GM23248 (cell line): ENCODE results near the gene ZNF761. TPM values are rescaled to one million over a fixed set of nuclear protein-coding genes. Genes with fewer than 3 reads are reported as not detected.
"Not testable (repeated sequence)": the region's sequence is repeated elsewhere in the genome, so short reads cannot be mapped to it uniquely, and the experiment has no call there.

ENCODE experiments used
- DNase-seq: peaks from one replicate; pipeline ENCODE4 v3.0.0-alpha.2; 2015
- H2AFZ ChIP-seq: fragments of 200-600 bp; sonication (generic); 2 replicates; pipeline ENCODE4 v1.6.1; 2016; ENCODE audit warnings: antibody characterized with exemption
- H3F3A ChIP-seq: fragments of 200-600 bp; sonication (generic); 2 replicates; pipeline ENCODE4 v1.6.1; 2016; ENCODE audit warnings: mild to moderate bottlenecking, antibody characterized with exemption, mixed run types; ENCODE audit not compliant: insufficient read depth
- H3K27ac ChIP-seq: fragments of 200-600 bp; sonication (generic); 2 replicates; pipeline ENCODE4 v1.5.1; 2016; ENCODE audit warnings: mild to moderate bottlenecking
- H3K27me3 ChIP-seq: fragments of 200-600 bp; sonication (generic); replicated peaks from 2 replicates; pipeline ENCODE4 v1.6.1; 2016; ENCODE audit warnings: mild to moderate bottlenecking; ENCODE audit not compliant: insufficient read depth
- H3K36me3 ChIP-seq: fragments of 200-600 bp; sonication (generic); 2 replicates; pipeline ENCODE4 v1.6.1; 2016; ENCODE audit warnings: low read depth, mild to moderate bottlenecking
- H3K4me1 ChIP-seq: fragments of 200-600 bp; sonication (generic); 2 replicates; pipeline ENCODE4 v1.6.1; 2016; ENCODE audit warnings: mild to moderate bottlenecking; ENCODE audit not compliant: insufficient read depth
- H3K4me2 ChIP-seq: fragments of 200-600 bp; sonication (generic); one replicate; pipeline ENCODE4 v1.6.1; 2016; ENCODE audit warnings: mild to moderate bottlenecking; ENCODE audit not compliant: unreplicated experiment
- H3K4me3 ChIP-seq: fragments of 200-600 bp; sonication (generic); 2 replicates; pipeline ENCODE4 v1.5.1; 2016; ENCODE audit warnings: mild to moderate bottlenecking
- H3K79me2 ChIP-seq: fragments of 200-600 bp; sonication (generic); 2 replicates; pipeline ENCODE4 v1.6.1; 2016; ENCODE audit warnings: mild to moderate bottlenecking; ENCODE audit not compliant: insufficient read depth
- H3K9ac ChIP-seq: fragments of 200-600 bp; sonication (generic); 2 replicates; pipeline ENCODE4 v1.6.1; 2016; ENCODE audit warnings: mild to moderate bottlenecking
- H3K9me2 ChIP-seq: fragments of 200-600 bp; sonication (generic); 2 replicates; pipeline ENCODE4 v1.6.1; 2016; ENCODE audit warnings: mixed run types, mild to moderate bottlenecking, moderate library complexity; ENCODE audit not compliant: insufficient read depth
- H3K9me3 ChIP-seq: fragments of 200-600 bp; sonication (generic); one replicate; pipeline ENCODE4 v1.6.1; 2017; ENCODE audit warnings: low read depth
- H4K20me1 ChIP-seq: fragments of 200-600 bp; sonication (generic); 2 replicates; pipeline ENCODE4 v1.6.0; 2016; ENCODE audit not compliant: insufficient read depth
- EZH2 ChIP-seq: fragments of 200-600 bp; sonication (generic); IDR thresholded peaks from 2 replicates; pipeline ENCODE4 v1.6.1; 2018; ENCODE audit warnings: antibody characterized with exemption, mild to moderate bottlenecking; ENCODE audit not compliant: insufficient read depth, poor library complexity, severe bottlenecking
- EZH2phosphoT487 ChIP-seq: fragments of 200-600 bp; sonication (generic); IDR thresholded peaks from 2 replicates; pipeline ENCODE4 v1.6.1; 2018; ENCODE audit warnings: antibody characterized with exemption, moderate library complexity, mild to moderate bottlenecking, low read depth; ENCODE audit not compliant: insufficient read depth
- WGBS, 2 experiments: methylation state at CpG; one replicate each; pipeline ENCODE4 v1.1.6; 2015 to 2017; ENCODE audit warnings: low lambda C conversion rate in 2 of 2, low coverage in 1 of 2; ENCODE audit errors: missing lambda C conversion rate in 2 of 2; 5-methylcytosine and 5-hydroxymethylcytosine counted together
- in situ Hi-C: fragments of 300-500 bp; cut with MboI; formaldehyde crosslinking; loops from 2 replicates; pipeline ENCODE4 v1.15.0; 2020
- polyA plus RNA-seq: library from polyadenylated mRNA; unstranded; fragments of >200 nt; fragmentation: Nextera tagmentation; extraction: Ambion mirVana; gene quantifications from 2 replicates; pipeline ENCODE4 v1.2.1, GENCODE V29; 2016
- total RNA-seq: library from RNA; depleted of rRNA; stranded (reverse); fragments of >200 nt; shearing (Covaris generic); gene quantifications from 2 replicates; pipeline ENCODE4 v1.2.3, GENCODE V29; 2014

Gene ZNF761
- total and polyA plus RNA-seq, 2 experiments from 2014 or later, result 5.7 to 12.2 TPM

GRCh38 chr19:53422551-53422950, 9.2 kb upstream of the ZNF761 start:
- H3K9me2 ChIP-seq, result no peaks in the 10 kb centered on the region
- TF ChIP-seq EZH2phosphoT487 (no peak), EZH2 (no peak)
- no peaks in the 10 kb centered on the region for H3F3A ChIP-seq
- H3K27ac ChIP-seq, result no peak overlapping the region
- H2AFZ ChIP-seq, result no peak overlapping the region
- 84 to 87% methylated on average over 5 of the region's 5 CpGs for WGBS, 2 experiments
- H3K4me1 ChIP-seq, result no peaks in the 10 kb centered on the region
- no peaks in the 10 kb centered on the region for H3K79me2 ChIP-seq
- DNase-seq, result no peak
- no peaks in the 10 kb centered on the region for H3K9me3 ChIP-seq
- H3K36me3 ChIP-seq, result no peaks in the 10 kb centered on the region
- H3K4me2 ChIP-seq, result no peak overlapping the region
- H4K20me1 ChIP-seq, result no peaks in the 10 kb centered on the region
- H3K4me3 ChIP-seq, result no peak overlapping the region
- in situ Hi-C loops, result no loop called here
- H3K27me3 ChIP-seq, result no peaks in the 10 kb centered on the region
- no peak overlapping the region for H3K9ac ChIP-seq

- H3K9me2 ChIP-seq, H2AFZ ChIP-seq, H3K9me3 ChIP-seq, H3K9ac ChIP-seq, H3K79me2 ChIP-seq, in situ Hi-C loops, H3K27ac ChIP-seq, H3K4me1 ChIP-seq, H3K27me3 ChIP-seq, DNase-seq, H3F3A ChIP-seq, H3K4me2 ChIP-seq, H3K4me3 ChIP-seq, H3K36me3 ChIP-seq, H4K20me1 ChIP-seq: not testable (repeated sequence)
- 0% methylated on average over 1 to 4 of the region's 13 CpGs for WGBS, 2 experiments
Measured at GRCh38 chr19:53423074-53423473, 8.7 kb upstream of the ZNF761 start.

- H3K9me2 ChIP-seq, H3K4me2 ChIP-seq, H4K20me1 ChIP-seq, H3K36me3 ChIP-seq, H3K4me3 ChIP-seq, in situ Hi-C loops, H3K27me3 ChIP-seq, H3K9me3 ChIP-seq, H3F3A ChIP-seq, H3K27ac ChIP-seq, H2AFZ ChIP-seq, H3K4me1 ChIP-seq, H3K79me2 ChIP-seq, H3K9ac ChIP-seq: not testable (repeated sequence)
- DNase-seq, result peak; percentile 22
- 51 to 53% methylated on average over 8 of the region's 8 CpGs for WGBS, 2 experiments
Measured at GRCh38 chr19:53423680-53424079, 8.1 kb upstream of the ZNF761 start.

- Histone ChIP-seq H3F3A (no peaks in the 10 kb centered on the region), H3K9me3 (no peaks in the 10 kb centered on the region), H3K4me1 (no peaks in the 10 kb centered on the region), H3K9ac (no peak overlapping the region), H3K4me3 (no peak overlapping the region), H4K20me1 (no peaks in the 10 kb centered on the region), H3K27me3 (no peaks in the 10 kb centered on the region), H2AFZ (no peak overlapping the region), H3K9me2 (no peaks in the 10 kb centered on the region), H3K4me2 (no peak overlapping the region), H3K79me2 (no peaks in the 10 kb centered on the region), H3K36me3 (no peaks in the 10 kb centered on the region), H3K27ac (no peak overlapping the region)
- WGBS, 2 experiments, result 26 to 28% methylated on average over 9 of the region's 9 CpGs
- TF ChIP-seq EZH2phosphoT487, result no peak
- TF ChIP-seq EZH2, result no peak
- peak; percentile 82 for DNase-seq
- in situ Hi-C loops, result no loop called here
Measured at GRCh38 chr19:53424968-53425597, 6.7 kb upstream of the ZNF761 start.

GRCh38 chr19:53432088-53432661, 391 bp downstream of the ZNF761 start:
- Histone ChIP-seq H3F3A (no peaks in the 10 kb centered on the region), H3K79me2 (peaks cover 41% of the 10 kb centered on the region), H3K9ac (peak overlapping the region; percentile 97), H3K4me2 (peak overlapping the region; percentile 71), H3K27me3 (no peaks in the 10 kb centered on the region), H2AFZ (peak overlapping the region; percentile 99), H3K4me1 (no peaks in the 10 kb centered on the region), H4K20me1 (no peaks in the 10 kb centered on the region), H3K36me3 (no peaks in the 10 kb centered on the region), H3K27ac (peak overlapping the region; percentile 70), H3K9me2 (no peaks in the 10 kb centered on the region), H3K4me3 (peak overlapping the region; percentile 88), H3K9me3 (no peaks in the 10 kb centered on the region)
- TF ChIP-seq EZH2, result no peak
- DNase-seq, result peak; percentile 52
- in situ Hi-C loops, result no loop called here
- 0 to 2% methylated on average over 27 to 30 of the region's 30 CpGs for WGBS, 2 experiments

- H3K4me2 ChIP-seq, H3K4me3 ChIP-seq, H3F3A ChIP-seq, H3K4me1 ChIP-seq, H3K9me2 ChIP-seq, H3K27ac ChIP-seq, in situ Hi-C loops, H4K20me1 ChIP-seq, H2AFZ ChIP-seq, DNase-seq, H3K9ac ChIP-seq, H3K9me3 ChIP-seq, H3K36me3 ChIP-seq, H3K27me3 ChIP-seq: not testable (repeated sequence)
- H3K79me2 ChIP-seq, result peaks cover 10% of the 10 kb centered on the region; the same call in 1 of the 2 replicates
- 47 to 50% methylated on average over 2 of the region's 2 CpGs for WGBS, 2 experiments
Measured at GRCh38 chr19:53443809-53444208, 12.0 kb downstream of the ZNF761 start.

GRCh38 chr19:53447196-53447595, 15.4 kb downstream of the ZNF761 start:
- H3K79me2 ChIP-seq, H3K9me3 ChIP-seq, H3K4me3 ChIP-seq, H3K4me2 ChIP-seq, H3K27ac ChIP-seq, H3K4me1 ChIP-seq, H3K27me3 ChIP-seq, H3K9ac ChIP-seq, in situ Hi-C loops, DNase-seq, H4K20me1 ChIP-seq, H3F3A ChIP-seq, H3K9me2 ChIP-seq, H2AFZ ChIP-seq: not testable (repeated sequence)
- 87 to 91% methylated on average over 5 of the region's 5 CpGs for WGBS, 2 experiments
- H3K36me3 ChIP-seq, result peaks cover 25% of the 10 kb centered on the region
